ENCODE data around the gene KLHDC3. TPM values are rescaled to one million over a fixed set of nuclear protein-coding genes. Genes with fewer than 3 reads are reported as not detected.
A peak's percentile ranks its signal among the peaks of the same experiment; 100 is the strongest.

Gene KLHDC3
- total and polyA plus RNA-seq, 2 of the 8 experiments (the other 6 are each of a cell fraction or from before 2014, with no cell fraction given): 181 to 203 TPM

DNA sequence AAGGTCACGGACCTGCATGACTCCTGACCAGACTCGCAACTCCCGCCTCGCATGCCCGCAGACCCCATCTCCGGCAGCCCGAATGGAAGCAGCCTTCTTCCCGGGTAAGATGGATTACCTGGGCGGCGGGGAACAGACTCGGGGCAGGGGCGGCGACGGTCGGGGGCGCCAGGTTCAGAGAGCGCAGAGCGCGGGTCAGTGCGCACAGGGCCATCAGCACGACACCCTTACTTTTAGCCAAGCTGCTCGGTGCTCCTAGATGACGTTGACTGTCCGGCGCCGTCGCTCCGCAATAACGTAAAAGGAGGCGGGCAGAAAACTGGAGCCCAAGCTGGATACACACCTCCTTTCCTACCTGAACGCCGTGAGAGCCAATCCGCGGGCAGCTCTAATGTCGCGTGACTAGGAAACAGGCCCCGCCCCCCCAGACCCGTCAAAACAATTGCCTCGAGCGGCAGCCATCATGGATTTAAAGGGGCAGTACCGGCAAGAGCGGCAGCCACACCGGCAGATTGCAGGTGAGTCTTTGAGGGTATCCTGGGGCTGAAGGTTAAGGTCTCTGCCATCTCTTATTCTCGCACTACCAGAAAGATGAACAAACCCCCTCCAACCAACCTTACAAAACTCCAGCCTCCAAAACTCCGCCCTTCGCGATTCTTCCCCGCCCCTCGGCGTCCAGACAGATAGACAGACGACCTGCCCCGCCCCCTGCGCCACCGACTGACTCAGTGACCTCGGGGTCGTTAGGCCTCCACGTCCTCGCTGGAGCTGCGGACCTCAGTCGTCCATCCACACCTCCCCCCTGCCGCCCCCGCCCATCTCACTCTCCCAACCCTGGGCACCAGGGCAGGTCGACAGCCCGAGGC, 45.4 kb downstream of the KLHDC3 start, which contains the start of the genes KLC4 and MRPL2 (continued):
- TF ChIP-seq CBX8 (IDR thresholded peaks at IDR 0.05; ENCODE audit: borderline replicate concordance, low read depth, low read length): no peak
- no peak for TF ChIP-seq SP4 (IDR thresholded peaks at IDR 0.05; ENCODE audit: low read length)
- TF ChIP-seq BRCA1 (IDR thresholded peaks at IDR 0.05; ENCODE audit: low read depth, low read length): peak; percentile 42; the same call in 1 of the 2 replicates
- TF ChIP-seq JUND (IDR thresholded peaks at IDR 0.05; ENCODE audit: low read length): no peak
- peak; percentile 24; the same call in 1 of the 2 replicates for TF ChIP-seq RFX5 (IDR thresholded peaks at IDR 0.05; ENCODE audit: borderline replicate concordance, low read depth, low read length)
- TF ChIP-seq, protein P1, sequence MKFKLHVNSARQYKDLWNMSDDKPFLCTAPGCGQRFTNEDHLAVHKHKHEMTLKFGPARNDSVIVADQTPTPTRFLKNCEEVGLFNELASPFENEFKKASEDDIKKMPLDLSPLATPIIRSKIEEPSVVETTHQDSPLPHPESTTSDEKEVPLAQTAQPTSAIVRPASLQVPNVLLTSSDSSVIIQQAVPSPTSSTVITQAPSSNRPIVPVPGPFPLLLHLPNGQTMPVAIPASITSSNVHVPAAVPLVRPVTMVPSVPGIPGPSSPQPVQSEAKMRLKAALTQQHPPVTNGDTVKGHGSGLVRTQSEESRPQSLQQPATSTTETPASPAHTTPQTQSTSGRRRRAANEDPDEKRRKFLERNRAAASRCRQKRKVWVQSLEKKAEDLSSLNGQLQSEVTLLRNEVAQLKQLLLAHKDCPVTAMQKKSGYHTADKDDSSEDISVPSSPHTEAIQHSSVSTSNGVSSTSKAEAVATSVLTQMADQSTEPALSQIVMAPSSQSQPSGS (IDR thresholded peaks at IDR 0.05; ENCODE audit: low read length): no peak
- TF ChIP-seq USF2 (IDR thresholded peaks at IDR 0.05; ENCODE audit: low read length): no peak; the same call in 1 of the 2 replicates
- 0 out of 4 replicates have a peak, but pooled peaks of 1 of the 2 experiments have one; percentile 8 for TF ChIP-seq RAD21 (IDR thresholded peaks at IDR 0.05 in 1 of 2, conservative IDR thresholded peaks at IDR 0.05 in 1 of 2; ENCODE audit: low read depth in 2 of 2, low read length in 2 of 2)
- peak in 1 of 2 experiments; percentile 98; a peak in 2 of 3 replicates for TF ChIP-seq POLR2A (IDR thresholded peaks at IDR 0.05; ENCODE audit: control extremely low read depth in 1 of 2, low read depth in 2 of 2, low read length in 2 of 2)
- no peak; the same call in 1 of the 2 replicates for TF ChIP-seq SP2 (IDR thresholded peaks at IDR 0.05; ENCODE audit: low read length)
- TF ChIP-seq SUZ12 (IDR thresholded peaks at IDR 0.05; ENCODE audit: low read length): no peak
- TF ChIP-seq HDAC6 (IDR thresholded peaks at IDR 0.05; ENCODE audit: low read depth, low read length): no peak
- TF ChIP-seq, protein P2, sequence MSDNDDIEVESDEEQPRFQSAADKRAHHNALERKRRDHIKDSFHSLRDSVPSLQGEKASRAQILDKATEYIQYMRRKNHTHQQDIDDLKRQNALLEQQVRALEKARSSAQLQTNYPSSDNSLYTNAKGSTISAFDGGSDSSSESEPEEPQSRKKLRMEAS (IDR thresholded peaks at IDR 0.05): peak; percentile 74
- TF ChIP-seq NRF1 (IDR thresholded peaks at IDR 0.05; ENCODE audit: low read depth, low read length): no peak
- no peak for TF ChIP-seq MAFK (IDR thresholded peaks at IDR 0.05; ENCODE audit: low read depth, low read length)
- TF ChIP-seq SIRT6 (IDR thresholded peaks at IDR 0.05; ENCODE audit: low read length): no peak
- peak; percentile 97 for TF ChIP-seq PHF8 (conservative IDR thresholded peaks at IDR 0.05; ENCODE audit: low read depth, low read length)
- TF ChIP-seq SIN3A (conservative IDR thresholded peaks at IDR 0.05 in 1 of 2, IDR thresholded peaks at IDR 0.05 in 1 of 2; ENCODE audit: low read depth in 1 of 2, low read length in 2 of 2): peak; percentile 82 to 86; a peak in 2 of 4 replicates
- TF ChIP-seq SP1 (IDR thresholded peaks at IDR 0.05; ENCODE audit: low read depth, low read length): peak; percentile 79
- no peak for TF ChIP-seq TCF12 (IDR thresholded peaks at IDR 0.05; ENCODE audit: low read depth, low read length)
- TF ChIP-seq BACH1 (IDR thresholded peaks at IDR 0.05; ENCODE audit: low read length): no peak

Measured in H1 (cell line).